Measurements from ENCODE around the gene HMGXB3.

The HMGXB3 gene

DNA sequence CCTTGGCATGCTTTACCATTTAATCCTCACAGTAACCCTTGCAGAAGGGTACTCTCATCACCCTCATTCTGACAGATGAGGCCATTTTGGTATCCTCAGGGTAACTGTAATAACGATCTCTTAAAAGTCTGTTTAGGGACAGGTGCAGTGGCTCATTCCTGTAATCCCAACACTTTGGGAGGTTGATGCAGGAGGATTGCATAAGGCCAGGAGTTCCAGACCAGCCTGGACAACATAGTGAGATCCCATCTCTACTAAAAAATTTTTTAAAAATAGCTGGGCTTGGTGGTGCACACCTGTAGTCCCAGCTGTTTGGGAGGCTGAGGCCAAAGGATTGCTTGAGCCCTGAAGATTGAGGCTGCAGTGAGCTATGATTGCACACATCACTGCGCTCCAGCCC lies 54.0 kb downstream of the HMGXB3 start:
- DNase-seq: no peak

DNA sequence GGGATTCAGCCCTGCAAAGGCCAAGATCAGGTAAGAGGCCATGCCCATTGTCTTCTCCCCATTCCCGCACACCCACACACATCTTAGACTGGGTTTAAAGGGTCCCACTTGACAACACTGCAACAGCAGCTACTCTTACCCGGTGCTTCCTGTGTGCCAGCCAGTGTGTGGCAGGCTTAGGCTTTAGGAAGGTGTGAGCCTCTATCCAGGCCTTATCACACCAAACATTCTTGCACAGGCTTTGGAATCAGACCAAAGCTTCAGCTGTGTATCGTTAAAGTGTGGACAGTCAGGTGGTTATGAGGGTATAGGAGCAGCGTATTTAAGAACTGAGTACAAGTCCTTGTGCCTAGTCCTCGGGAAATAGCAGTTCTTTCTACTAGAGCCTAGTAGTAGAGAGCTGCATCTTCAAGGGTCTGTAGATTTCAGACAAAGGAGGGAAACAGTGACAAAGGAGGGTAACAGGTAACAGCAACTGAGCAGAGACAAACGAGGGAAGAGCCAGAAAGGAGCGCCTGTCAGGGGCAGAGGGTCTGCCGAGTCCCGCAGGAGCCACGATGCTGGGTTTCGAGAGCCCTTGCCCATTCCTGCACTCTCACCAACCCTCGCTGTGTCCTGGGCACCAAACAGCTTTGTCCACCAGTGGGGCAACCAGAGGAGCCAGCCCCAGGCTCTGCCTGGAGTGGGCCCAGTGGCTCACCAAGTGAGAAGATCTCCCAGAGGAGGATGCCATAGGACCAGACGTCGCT lies 55.0 kb downstream of the HMGXB3 start:
- no peak for DNase-seq

DNA sequence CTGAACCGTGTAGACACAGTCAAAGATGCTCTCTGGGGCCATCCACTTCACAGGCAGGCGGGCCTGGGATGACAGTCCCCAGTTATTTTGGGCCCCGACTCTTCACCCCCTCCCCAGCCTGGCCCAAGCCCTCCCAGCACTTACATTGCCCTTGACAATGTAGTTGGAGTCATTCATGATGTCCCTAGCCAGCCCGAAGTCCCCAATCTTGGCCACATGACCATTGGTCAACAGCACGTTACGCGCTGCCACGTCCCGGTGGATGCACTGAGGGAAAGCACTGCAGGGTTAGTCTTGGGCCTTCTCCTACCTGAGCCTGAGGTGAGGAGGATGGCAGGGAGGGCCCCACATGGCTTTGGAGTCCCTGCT lies 55.5 kb downstream of the HMGXB3 start:
- DNase-seq: no peak

DNA sequence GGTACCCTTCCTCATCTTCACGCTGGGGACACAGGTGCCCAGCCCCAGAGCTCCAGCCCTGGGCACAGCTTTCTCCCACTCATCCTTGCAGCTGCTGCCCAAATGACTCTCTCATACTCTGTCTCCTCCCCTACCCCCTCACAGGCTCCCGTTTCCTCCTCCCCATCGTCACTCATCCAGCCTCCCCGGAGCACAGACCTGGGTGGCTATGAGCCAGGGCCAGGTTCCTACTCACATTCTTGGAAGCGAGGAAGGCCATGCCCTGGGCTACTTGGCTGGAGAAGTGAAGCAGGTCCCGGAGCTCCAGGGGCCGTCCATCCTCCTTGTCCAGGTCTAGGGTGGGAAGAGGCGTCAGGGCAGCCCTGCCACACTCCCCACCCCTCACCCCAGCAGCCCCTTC lies 56.5 kb downstream of the HMGXB3 start:
- no peak for DNase-seq

DNA sequence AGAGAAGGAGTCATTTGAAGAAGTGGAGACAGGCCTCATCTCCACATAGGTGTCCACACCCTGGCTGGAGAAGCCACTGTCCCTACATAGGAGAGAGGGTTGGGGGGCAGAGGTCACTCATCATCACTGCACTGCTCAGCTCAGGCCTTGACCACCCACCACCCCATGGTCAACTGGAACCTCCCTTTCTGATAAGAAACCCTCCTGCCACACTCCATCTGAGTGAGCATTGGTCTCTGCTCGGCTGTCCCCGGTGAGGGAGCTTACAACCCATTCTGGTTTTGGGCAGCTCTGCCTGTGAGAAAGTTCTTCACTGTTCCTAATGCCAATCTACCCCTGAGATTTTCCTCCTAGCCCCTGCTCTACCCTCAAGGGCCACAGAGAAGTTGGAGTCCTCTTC lies 57.0 kb downstream of the HMGXB3 start:
- DNase-seq: no peak

DNA sequence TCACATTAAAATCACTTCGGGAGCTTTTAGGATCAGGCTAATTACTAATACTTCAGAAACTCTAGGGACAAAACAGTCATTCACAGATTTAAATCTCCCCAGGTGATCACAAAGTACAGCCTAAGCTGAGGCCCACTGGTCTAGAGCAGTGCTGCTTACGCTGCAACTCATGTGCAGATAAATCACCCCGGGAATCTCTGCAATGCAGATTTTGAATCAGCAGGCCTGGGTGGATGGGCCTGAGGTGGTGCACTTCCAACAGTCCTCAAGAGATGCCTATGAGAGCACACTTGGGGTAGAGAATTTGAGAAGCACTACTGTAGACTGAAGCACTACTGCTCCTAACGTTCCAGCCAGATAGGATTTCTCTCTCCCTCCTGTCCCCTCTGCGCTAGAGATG lies 57.5 kb downstream of the HMGXB3 start:
- DNase-seq: no peak

DNA sequence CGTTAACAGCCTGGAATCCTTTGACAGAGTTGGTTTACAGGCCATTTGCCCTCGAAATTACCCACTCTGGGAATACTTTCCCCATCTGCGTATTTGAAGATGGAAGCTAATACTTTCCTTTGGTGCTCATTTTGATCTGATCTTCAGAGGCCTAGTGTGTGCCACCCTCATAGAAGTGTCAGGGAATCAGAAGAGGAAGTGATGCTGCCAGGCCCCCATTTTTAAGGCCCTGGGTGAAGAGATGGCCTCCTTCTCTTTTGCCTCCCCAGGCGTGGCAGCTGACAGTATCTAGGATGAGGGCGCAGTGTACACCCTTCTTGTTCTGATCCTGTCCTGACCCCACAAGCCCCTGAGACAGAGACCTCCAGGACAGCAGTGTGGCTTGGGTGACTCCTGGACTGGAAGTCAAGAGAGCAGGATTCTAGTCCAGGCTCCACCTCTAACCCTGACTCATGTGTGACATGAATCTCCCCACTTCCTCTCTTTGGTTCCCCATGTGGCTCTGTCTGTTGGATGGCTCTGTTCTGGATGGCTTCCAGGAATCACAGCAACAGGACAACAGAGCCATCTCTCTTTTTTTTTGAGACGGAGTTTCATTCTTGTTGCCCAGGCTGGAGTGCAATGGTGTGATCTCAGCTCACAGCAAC lies 58.1 kb downstream of the HMGXB3 start:
- no peak for DNase-seq

DNA sequence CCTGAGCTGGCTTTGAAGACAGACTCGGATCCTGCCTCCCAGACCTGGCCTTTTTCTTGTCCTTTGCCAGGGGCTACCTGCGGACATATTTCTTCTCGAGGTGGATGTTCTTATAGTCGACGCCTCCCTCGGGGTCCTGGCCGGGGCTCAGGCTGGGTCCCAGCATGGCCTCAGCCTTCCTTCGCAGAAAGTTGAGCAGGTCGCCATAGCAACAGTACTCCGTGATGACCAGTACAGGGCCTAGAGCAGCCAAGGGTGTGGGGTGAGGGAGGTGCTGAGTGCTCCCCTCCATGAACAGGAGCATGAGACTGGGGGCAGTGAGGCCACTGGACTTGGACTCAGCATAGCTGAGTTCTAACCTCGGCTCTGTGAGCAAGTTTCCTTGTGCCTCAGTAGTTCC lies 59.1 kb downstream of the HMGXB3 start:
- no peak for DNase-seq

DNA sequence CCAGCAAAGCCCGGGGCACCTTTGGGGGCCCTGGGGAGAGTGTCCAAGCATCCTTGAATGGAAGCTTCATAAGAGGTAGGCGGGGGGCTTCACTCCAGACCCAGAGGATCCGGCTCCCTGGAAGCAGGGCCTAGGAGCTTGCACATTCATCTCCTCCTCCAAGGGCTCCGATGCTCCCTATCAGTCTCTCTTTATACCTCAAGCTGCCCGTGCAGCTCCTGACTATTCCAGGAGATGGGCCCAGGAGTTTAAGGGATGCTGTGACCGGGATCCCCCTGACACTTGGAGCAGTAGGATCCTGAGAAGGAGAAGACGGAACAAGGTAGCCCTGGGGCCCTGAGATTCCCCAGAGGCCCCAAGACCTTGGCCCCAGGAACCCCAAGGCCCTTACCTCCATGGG lies 59.9 kb downstream of the HMGXB3 start:
- DNase-seq: no peak

DNA sequence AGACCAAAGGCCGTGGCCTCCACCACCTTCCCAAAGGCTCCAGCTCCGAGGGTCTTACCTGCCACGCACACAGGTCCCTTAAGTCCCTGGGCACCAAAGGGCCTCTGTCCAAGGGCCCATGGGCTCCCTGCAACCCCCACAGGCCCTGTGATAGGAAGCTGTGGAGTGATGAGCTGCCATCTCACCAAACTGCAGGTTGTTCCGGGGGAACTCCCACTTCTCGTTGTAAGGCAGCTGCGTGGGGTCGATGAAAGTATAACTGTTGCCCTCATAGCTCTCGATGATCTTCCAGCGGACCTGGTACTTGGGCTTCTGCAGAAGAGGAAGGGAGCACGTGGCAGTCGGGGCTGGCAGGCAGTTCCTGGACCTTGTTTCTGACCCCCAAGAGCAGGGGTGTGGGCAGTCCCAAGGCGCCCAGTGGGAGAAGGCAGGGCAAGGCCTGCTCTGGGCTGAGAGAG lies 61.0 kb downstream of the HMGXB3 start:
- DNase-seq: no peak

DNA sequence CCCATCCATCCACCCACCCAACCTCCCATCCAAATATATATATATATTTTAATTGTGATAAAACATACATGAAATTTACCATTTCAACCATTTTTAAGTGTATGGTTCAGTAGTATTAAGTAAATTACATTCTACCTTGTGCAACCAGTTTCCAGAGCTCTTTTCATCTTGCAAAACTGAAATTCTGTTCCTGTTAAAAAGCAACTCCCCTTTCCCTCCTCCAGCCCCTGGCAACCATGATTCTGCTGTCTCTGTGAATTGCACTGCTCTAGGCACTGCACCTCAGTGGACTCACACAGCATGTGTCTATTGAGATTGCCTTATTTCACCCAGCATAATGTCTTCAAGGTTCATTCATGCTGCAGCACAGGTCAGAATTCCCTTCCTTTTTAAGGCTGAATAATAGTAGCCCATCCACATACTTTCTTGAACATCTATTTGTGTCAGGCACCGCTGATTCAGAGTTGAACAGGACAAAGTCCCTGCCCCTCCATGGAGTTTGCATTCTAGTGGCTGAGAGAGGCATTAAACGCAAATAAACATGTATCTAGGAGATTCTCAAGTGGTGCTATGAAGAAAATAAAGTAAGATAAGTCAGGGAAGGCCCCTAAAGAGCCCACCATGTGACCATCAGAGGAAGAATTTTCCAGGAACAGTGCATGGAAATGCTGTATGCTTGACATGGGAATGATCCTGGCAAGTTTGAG lies 61.8 kb downstream of the HMGXB3 start:
- DNase-seq: no peak

DNA sequence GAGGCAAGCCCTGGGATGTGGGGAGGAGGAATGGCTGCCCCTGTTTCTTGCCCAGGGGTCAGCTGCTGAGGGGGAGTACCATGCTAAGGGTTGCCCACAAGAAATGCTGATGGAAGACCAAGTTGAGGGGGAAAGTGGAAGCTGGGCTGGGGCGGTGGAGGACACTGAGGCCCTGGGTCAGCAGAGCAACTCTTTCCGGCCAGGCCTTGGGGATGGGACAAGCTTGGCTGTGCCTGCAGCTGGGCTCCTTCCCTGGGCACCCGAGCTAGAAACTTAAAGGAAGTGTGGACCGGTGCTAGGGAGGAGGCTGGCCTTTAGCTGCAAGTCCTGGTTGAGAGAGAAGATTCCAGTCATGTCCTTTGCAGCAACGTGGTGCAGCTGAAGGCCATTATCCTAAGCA lies 63.1 kb downstream of the HMGXB3 start:
- DNase-seq: no peak

DNA sequence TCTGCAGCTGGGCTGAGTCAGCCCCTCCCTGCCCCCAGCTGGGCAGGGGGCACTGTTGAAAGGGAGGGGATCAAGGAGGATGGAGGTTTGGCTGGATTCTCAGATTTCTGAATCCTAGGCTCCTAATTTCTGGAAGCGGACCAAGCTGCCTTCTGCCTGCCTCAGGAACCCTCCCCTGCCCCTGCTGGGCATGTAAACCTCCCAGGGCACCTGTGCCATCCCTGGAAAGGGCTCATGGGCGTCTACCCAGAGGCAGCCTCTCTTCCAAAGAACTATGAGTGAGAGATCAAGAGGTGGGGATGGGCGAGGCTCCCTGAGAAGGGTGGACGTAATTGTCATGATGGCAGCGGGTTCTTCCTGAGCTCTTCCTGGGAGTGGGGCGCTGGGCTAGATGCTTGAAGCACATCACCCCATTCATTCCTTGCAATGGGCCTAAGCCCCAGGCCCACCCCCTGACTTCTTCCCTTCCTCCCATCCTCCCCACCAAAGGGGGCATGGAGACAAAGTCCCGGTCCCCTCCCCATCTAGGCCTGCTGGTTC lies 64.2 kb downstream of the HMGXB3 start:
- DNase-seq: no peak

DNA sequence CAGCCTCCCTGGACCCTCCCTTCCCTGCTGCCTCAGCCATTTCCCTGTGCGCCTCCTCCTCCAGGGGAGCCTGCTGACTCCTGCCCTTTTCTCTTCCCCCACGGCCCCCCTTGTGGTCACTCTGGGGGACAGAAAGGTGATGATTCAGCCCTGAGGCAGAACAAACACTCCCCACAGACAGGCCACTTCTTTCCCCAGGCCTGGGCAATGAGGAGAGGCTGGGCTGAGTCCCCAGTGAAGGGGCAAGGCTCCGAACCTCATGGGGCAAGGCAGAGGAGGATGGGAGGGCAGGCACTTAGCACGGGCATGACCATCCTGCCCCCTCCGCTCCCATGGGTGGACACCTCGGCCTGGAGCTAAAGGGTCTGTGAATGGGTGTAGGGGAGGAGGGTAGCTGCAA lies 64.8 kb downstream of the HMGXB3 start:
- DNase-seq: no peak

DNA sequence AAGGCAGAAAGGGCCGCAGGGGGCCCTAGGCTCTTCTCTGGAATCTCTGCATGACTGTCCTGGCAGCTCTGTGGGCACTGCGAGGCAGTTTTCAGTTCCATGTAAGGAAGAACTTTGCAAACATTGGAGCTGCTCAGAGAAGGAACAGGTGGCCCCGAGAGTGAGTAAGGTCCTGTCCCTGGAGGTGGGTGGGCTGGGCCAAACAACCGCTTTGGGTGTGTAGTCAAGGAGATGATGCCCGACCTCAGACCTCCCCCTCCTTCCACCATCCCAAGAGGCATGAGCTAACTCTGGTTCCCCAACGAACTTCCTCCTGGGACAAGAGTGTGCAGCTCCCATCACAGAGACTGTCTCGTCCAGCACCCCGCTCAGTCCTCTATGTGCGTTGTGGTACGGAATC lies 65.3 kb downstream of the HMGXB3 start:
- DNase-seq: no peak

DNA sequence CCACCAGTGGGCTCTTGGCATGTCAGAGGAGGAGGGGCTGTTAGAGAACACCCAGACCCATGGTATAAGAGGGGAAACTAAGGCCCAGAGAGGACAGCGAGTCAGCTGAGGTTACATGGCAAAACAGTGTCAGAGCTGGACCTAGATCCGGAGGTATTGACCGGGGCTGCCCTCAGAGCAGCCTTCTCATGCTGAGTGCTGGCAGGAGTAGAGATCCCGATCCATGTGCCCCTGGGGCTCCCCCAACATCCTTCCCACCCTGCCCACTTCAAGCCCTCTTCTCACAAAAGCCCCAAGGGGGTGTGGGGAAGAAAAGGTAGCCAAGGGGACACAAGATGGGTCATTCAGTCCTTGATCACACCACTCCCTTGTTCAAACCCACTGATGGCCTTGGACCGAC lies 65.9 kb downstream of the HMGXB3 start:
- DNase-seq: no peak

DNA sequence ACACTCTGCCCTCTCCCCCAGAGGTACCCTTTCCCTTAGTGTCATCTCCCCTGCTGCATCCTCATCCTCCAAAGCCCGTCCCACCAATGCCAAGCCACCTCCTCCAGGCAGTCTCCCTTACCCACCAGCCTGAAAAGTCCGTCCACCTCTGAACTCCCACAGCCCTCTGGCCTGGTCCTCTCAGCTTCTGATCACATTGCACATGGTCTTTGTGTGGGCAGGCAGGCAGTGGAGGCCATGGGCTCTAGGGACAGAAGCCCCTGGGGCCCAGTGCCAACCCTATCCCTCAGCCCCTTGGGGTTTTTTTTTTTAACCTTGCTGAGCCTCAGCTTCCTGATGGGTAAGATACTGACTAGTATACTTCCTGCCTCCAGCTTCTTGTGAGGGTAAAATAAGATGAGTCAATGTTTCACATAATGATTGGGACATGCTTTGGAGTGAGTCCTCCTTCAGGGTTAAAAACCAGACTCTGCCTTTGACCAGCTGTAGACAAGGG lies 66.4 kb downstream of the HMGXB3 start:
- DNase-seq: no peak

DNA sequence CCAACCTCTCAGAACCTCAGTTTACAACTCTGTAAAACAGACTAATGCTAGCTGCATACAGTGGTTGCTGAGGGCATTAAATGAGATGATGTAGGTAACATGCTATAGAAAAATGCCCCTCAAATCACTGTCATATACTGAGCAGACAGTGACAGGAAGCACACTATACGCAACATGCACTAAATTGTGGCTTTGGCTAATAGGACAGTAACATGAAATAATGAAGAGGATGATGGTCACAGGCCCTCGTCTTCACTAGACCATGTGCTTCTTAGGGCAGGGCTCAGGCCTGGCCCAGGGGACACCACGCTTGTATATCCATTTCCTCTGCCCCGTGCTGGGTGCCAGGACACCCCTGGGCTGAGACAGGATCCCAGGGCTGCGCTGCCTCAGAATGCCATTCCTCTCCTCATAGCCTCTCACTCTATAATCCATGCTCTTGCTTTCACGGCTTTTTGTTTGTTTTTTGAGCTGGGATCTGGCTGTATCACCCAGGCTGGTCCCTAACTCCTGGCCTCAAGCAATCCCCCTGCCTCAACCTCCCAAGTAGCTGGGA lies 66.9 kb downstream of the HMGXB3 start:
- DNase-seq: no peak

DNA sequence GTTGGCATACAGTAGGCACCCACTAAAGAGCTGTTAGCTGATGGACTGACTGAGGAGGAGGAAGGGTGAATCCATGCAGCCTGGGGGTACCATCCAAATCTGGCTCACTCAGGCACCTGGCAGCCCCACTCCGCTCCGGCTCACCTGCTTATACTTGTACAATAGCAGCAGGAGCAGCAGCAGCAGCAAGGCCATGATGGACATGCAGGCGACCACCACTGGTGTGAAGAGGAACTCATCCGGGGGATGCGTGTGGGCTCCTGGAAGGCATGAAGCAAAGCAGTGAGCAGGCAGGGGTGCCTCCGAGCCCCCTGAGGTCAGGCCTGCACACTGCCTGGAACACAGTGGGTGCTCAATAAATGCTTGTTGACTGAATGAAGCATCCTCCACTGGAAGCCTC lies 67.5 kb downstream of the HMGXB3 start:
- no peak for DNase-seq

DNA sequence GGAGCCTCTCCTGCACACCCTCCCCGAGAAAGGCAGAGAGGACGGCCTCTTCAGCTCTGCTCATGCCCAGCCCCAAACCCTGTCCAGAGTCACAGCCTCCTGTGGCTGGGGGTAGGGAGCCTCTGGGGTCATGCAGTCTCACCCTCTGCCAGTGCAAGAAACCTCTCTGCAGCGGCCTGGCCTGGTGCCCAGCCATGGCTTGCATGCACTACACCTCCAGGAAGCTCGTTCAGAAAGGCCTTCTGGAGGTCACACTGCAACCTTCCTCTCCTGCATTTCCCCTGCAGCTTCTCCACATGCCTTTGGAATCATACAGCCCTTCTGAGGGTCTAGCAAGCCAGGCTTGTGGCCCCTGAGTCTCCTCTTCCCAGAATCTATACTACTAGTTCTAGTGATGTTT lies 67.9 kb downstream of the HMGXB3 start:
- DNase-seq: no peak

DNA sequence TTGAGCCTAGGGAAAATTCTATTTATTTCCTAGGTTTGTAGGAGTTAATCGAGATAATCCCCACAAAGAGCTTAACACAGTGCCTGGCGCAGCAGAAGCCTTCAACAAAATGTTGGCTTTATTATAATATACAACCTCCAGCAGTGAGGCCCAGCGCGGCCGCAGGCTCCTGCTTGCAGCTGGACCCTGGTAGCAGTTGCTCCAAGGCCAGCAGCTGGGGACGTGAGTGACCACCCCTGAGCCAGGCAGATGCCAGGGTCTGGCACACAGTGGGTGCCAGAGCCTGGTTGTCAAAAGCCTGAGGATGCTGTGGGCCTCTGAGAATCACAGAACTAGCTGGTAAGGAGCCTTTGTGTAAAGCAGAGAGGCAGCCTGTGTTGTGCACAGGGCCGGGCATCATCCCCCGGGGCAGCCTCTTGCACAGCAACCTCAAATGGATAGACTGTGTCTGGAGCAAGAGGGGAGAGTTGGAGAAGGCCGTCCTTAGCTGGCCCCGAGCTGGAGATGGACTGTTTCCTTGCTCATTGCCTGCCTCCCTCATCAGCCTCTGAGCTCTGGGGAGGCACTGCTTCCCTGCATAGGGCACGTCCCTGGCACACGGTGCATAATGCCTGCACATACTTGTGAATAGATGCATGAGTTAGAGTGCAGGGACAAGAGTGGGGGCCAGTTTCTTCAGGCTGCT lies 68.6 kb downstream of the HMGXB3 start:
- DNase-seq: no peak

DNA sequence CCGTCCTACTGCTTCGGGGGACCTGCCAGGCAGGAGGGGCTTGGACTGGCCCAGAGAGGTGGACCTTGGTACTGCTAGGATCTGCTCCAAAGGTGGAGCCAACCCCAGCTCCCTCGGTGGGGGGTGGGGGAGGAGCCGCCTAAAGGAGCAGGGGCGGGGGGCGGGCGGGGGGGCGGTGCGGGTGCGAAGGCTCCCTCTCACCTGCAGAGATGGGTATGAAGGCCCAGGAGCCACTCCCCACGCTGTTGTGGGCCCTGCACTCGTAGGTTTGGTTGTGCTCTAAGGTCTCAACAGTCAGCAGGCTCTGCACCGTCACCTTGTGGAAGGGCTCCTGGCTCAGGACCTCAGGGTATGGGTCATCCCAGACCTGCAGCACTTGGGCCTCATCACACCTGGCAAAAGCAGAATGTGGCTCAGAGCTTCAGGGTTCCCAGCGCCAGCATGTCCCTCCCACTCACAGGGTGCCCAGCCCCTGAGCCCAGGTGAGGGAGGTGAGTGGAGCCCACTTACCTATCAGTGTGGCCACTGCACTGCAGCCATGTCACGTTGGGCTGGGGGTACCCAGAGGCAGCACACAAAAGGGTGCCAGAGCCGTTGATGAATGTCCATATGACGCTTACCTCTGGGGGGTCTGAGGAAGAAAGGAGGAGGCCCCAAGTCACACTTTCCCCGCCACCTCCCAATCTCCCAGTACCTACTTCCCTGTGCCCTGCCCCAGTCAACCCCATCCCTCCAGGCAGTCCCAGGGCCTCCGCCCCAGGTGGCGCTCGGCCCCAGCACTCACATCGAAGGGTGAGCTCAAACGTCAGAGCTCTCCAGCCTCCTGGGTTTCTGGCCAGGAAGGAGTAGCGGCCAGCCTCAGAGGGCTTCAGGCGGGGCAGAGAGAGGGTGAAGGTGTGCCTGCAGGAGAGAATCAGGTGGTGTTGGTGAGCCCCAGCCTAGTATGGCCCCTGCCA lies 69.4 kb downstream of the HMGXB3 start:
- no peak for DNase-seq

Data from NCI-H524 (cell line).